GM18907 (cell line): ENCODE data around the gene LPO.

Source experiments
- ATAC-seq: cut with Tn5 transposase; IDR thresholded peaks from one replicate; pipeline ENCODE4 v1.9.1; 2021; ENCODE audit warnings: mild to moderate bottlenecking, moderate library complexity; ENCODE audit not compliant: unreplicated experiment

The LPO gene

GRCh38 chr17:58277107-58277801 is 38.9 kb downstream of the LPO start:
- no peak for ATAC-seq

- no peak for ATAC-seq
Observed at GRCh38 chr17:58277802-58278595, 39.6 kb downstream of the LPO start.

GRCh38 chr17:58278661-58279015 is 40.3 kb downstream of the LPO start:
- ATAC-seq: no peak

GRCh38 chr17:58279016-58279711 is 40.8 kb downstream of the LPO start:
- ATAC-seq: no peak

GRCh38 chr17:58279736-58280479 is 41.5 kb downstream of the LPO start:
- ATAC-seq: no peak

GRCh38 chr17:58280480-58281217 is 42.3 kb downstream of the LPO start, which contains the start of gene MPO:
Gene MPO (minus strand): TSS chr17:58280935. CDS start chr17:58280758, 177 bp downstream.
- no peak for ATAC-seq

GRCh38 chr17:58281511-58282011 is 43.2 kb downstream of the LPO start:
- no peak for ATAC-seq

- no peak for ATAC-seq
Observed at GRCh38 chr17:58282442-58282841, 44.1 kb downstream of the LPO start.

- no peak for ATAC-seq
Observed at GRCh38 chr17:58283674-58284612, 45.6 kb downstream of the LPO start.

- no peak for ATAC-seq
Observed at GRCh38 chr17:58284613-58285421, 46.4 kb downstream of the LPO start.

- no peak for ATAC-seq
Observed at GRCh38 chr17:58285422-58285810, 47.0 kb downstream of the LPO start.

GRCh38 chr17:58289869-58290268 is 51.5 kb downstream of the LPO start:
- ATAC-seq: no peak

GRCh38 chr17:58291246-58291645 is 52.9 kb downstream of the LPO start:
- ATAC-seq: no peak

GRCh38 chr17:58294034-58294433 is 55.6 kb downstream of the LPO start:
- no peak for ATAC-seq

- no peak for ATAC-seq
Observed at GRCh38 chr17:58300336-58300735, 62.0 kb downstream of the LPO start.

GRCh38 chr17:58301504-58302150 is 63.2 kb downstream of the LPO start:
- ATAC-seq: no peak

GRCh38 chr17:58302171-58302918 is 64.0 kb downstream of the LPO start:
- no peak for ATAC-seq
